K562 (cell line): ENCODE results near the gene ZNF428. TPM values are rescaled to one million over a fixed set of nuclear protein-coding genes. Genes with fewer than 3 reads are reported as not detected.
A peak's percentile ranks its signal among the peaks of the same experiment; 100 is the strongest.

Experiments
- CBX8 ChIP-seq: fragments of 200-600 bp; sonication (generic); IDR thresholded peaks from 2 replicates; pipeline ENCODE4 v1.6.1; 2012; ENCODE audit warnings: borderline replicate concordance, mixed run types, low read depth, mild to moderate bottlenecking, moderate library complexity, mixed read lengths, low read length, control low read depth, inconsistent platforms; ENCODE audit not compliant: poor library complexity, severe bottlenecking; ENCODE audit errors: extremely low read depth
- DACH1 ChIP-seq: fragments of 450-650 bp; IDR thresholded peaks from 2 replicates; pipeline ENCODE4 v1.6.1; 2018; ENCODE audit not compliant: partially characterized antibody
- ETV6 ChIP-seq, 3 experiments: fragments of 150-350 bp in 1 of 3; sonication (generic) in 1 of 3; formaldehyde crosslinking in 1 of 3; IDR thresholded peaks; 2 replicates each; pipeline versions ENCODE4 v1.6.1 to v1.8.0; 2014 to 2022; ENCODE audit warnings: borderline replicate concordance in 2 of 3, low read depth in 2 of 3, antibody characterized with exemption in 1 of 3, low read length in 1 of 3, mild to moderate bottlenecking in 1 of 3, missing genetic modification reagents in 1 of 3
- FOXA3 ChIP-seq, 2 experiments: fragments of 450-650 bp in 1 of 2; sonication (generic) in 1 of 2; formaldehyde crosslinking; IDR thresholded peaks in 1 of 2; conservative IDR thresholded peaks in 1 of 2; 2 replicates each; pipeline versions ENCODE4 v1.4.0 to v1.8.0; 2020 to 2022; ENCODE audit warnings: mild to moderate bottlenecking in 2 of 2, missing genetic modification reagents in 1 of 2
- GTF2F1 ChIP-seq: IDR thresholded peaks from 2 replicates; pipeline ENCODE4 v1.6.1; 2011; ENCODE audit warnings: low read depth, low read length, improper control_type of control experiment
- KLF13 ChIP-seq: fragments of 450-650 bp; IDR thresholded peaks from 2 replicates; pipeline ENCODE4 v1.6.1; 2016; ENCODE audit warnings: missing genetic modification characterization, low read depth, mild to moderate bottlenecking, missing compliant biosample characterization, moderate library complexity, borderline replicate concordance
- POLR2H ChIP-seq: IDR thresholded peaks from 2 replicates; pipeline ENCODE4 v1.6.1; 2016; ENCODE audit warnings: missing genetic modification characterization, low read depth, mild to moderate bottlenecking, control low read depth, missing compliant biosample characterization, moderate library complexity
- TCF3 ChIP-seq: sonication (generic); formaldehyde crosslinking; IDR thresholded peaks from 2 replicates; pipeline ENCODE4 v1.4.0; 2020; ENCODE audit warnings: mild to moderate bottlenecking, missing genetic modification reagents
- YY1 ChIP-seq, 3 experiments: IDR thresholded peaks; 2 replicates each; pipeline ENCODE4 v1.6.1; 2011; ENCODE audit warnings: low read length in 2 of 3, mild to moderate bottlenecking in 2 of 3, moderate library complexity in 2 of 3, borderline replicate concordance in 1 of 3, control low read depth in 1 of 3, low read depth in 1 of 3; ENCODE audit not compliant: insufficient read depth in 3 of 3, insufficient replicate concordance in 2 of 3, control insufficient read depth in 1 of 3, insufficient read length in 1 of 3; ENCODE audit errors: extremely low read depth in 1 of 3
- ZNF644 ChIP-seq: fragments of 200-800 bp; sonication (Bioruptor generic); IDR thresholded peaks from 2 replicates; pipeline ENCODE4 v1.6.1; 2016; ENCODE audit warnings: low read depth, missing genetic modification characterization, missing compliant biosample characterization
- polyA plus RNA-seq, 8 experiments: library from polyadenylated mRNA; depleted of rRNA in 4 of 8; stranded (reverse) in 5 of 8; unstranded in 3 of 8; fragments of >200 nt; fragmentation: Nextera tagmentation in 2 of 8; fragmentation: Illumina TruSeq in 1 of 8; extraction: Ambion mirVana in 2 of 8; extraction: Trizol in 1 of 8; gene quantifications; 2 replicates each; pipeline versions ENCODE4 v1.2.1 to v1.2.3, GENCODE V29; 2011 to 2014; ENCODE audit warnings: inconsistent platforms in 1 of 8, missing spikeins in 1 of 8
- total RNA-seq, 7 experiments: library from RNA; depleted of rRNA in 6 of 7; stranded (reverse); fragments of >200 nt in 6 of 7; fragmentation: Illumina TruSeq in 2 of 7; extraction: Trizol in 2 of 7; gene quantifications; 2 replicates each; pipeline versions ENCODE4 v1.2.1 to v1.2.3, GENCODE V29; 2011 to 2021; ENCODE audit warnings: low replicate concordance in 1 of 7
- TF ChIP-seq, protein P1 (sequence below): sonication (generic); formaldehyde crosslinking; IDR thresholded peaks from 2 replicates; pipeline ENCODE4 v1.8.1; 2023; ENCODE audit warnings: mild to moderate bottlenecking, missing genetic modification reagents
- TF ChIP-seq, protein P2 (sequence below), 2 experiments: fragments of 200-800 bp in 1 of 2; sonication (Bioruptor generic) in 1 of 2; sonication (generic) in 1 of 2; formaldehyde crosslinking in 1 of 2; IDR thresholded peaks in 1 of 2; conservative IDR thresholded peaks in 1 of 2; 2 replicates each; pipeline versions ENCODE4 v1.5.0 to v1.6.1; 2016 to 2020; ENCODE audit warnings: missing compliant biosample characterization in 1 of 2, missing genetic modification characterization in 1 of 2, missing genetic modification reagents in 1 of 2
- TF ChIP-seq, protein P3 (sequence below): fragments of 450-650 bp; IDR thresholded peaks from 2 replicates; pipeline ENCODE4 v1.7.1; 2018; ENCODE audit warnings: mild to moderate bottlenecking, low read depth; ENCODE audit not compliant: partially characterized antibody
- TF ChIP-seq, protein P4 (sequence below): sonication (generic); IDR thresholded peaks from 2 replicates; pipeline ENCODE4 v1.6.1; 2016

The ZNF428 gene
- total and polyA plus RNA-seq, 9 of the 15 experiments (the other 6 are each of a cell fraction or from before 2014, with no cell fraction given) = 0.15 to 85.7 (median 15.9) TPM

DNA sequence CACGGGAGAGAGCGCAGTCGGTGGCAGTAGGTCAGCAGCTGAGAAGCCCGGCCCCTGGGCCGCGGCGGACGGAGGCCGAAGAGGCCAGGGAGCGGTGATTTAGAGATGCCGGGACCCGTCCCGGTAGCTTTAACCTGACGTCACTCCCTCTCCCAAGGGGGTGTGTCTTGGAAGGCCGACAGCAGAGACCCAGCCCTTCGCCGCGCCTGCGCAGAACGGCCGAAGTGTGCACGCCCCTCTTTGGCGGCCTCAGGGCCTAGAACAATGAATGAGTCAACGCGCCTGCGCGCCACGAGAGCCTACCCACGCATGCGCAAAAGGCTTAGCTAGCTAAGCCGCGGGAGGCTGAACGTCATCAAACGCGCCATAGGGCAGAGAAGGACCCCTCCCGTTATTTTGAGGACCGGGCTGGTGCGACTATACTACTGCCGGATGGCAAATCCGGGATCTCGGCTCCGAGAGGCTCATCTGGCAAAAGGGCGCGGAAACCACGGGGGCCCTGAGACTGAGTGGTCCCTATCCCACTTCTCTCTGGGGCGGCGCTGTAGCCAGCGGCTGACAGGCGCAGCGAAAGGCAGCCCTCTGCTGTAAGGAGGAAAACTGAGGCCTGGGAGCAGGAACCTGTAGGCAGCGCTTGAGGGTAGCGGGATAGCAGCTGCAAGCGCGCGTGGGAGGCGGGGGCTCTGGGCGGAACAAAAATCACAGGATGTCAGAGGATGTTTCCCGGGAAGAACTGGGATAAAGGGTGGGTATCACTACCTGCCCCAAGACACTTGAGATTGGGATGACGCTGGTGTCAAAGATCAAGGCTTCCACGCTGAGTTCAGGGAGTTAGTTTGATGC is 23.2 kb downstream of the ZNF428 start, which contains the start of the genes IRGQ and ZNF576 (continued):
- TF ChIP-seq YY1 (IDR thresholded peaks at IDR 0.05; ENCODE audit: borderline replicate concordance in 1 of 3, control insufficient read depth in 1 of 3, extremely low read depth in 1 of 3, insufficient read depth in 3 of 3, insufficient read length in 1 of 3, insufficient replicate concordance in 2 of 3, low read depth in 1 of 3, low read length in 2 of 3) (peak in 1 of 3 experiments; percentile 14), CBX8 (no peak), TCF3 (CRISPR knock-in tag) (peak; percentile 37), POLR2H (tag) (peak; percentile 19; the same call in 1 of the 2 replicates), ZNF644 (tag) (peak; percentile 43; the same call in 1 of the 2 replicates), KLF13 (tag) (peak; percentile 94), DACH1 (peak; percentile 97), GTF2F1 (no peak), ETV6 (IDR thresholded peaks at IDR 0.05; ENCODE audit: borderline replicate concordance in 1 of 2, low read depth in 2 of 2, low read length in 1 of 2) (no peak), ETV6 (CRISPR knock-in tag; IDR thresholded peaks at IDR 0.05; ENCODE audit: borderline replicate concordance) (no peak), FOXA3 (CRISPR knock-in tag; conservative IDR thresholded peaks at IDR 0.05 in 1 of 2, IDR thresholded peaks at IDR 0.05 in 1 of 2) (no peak)
- TF ChIP-seq, protein P1, sequence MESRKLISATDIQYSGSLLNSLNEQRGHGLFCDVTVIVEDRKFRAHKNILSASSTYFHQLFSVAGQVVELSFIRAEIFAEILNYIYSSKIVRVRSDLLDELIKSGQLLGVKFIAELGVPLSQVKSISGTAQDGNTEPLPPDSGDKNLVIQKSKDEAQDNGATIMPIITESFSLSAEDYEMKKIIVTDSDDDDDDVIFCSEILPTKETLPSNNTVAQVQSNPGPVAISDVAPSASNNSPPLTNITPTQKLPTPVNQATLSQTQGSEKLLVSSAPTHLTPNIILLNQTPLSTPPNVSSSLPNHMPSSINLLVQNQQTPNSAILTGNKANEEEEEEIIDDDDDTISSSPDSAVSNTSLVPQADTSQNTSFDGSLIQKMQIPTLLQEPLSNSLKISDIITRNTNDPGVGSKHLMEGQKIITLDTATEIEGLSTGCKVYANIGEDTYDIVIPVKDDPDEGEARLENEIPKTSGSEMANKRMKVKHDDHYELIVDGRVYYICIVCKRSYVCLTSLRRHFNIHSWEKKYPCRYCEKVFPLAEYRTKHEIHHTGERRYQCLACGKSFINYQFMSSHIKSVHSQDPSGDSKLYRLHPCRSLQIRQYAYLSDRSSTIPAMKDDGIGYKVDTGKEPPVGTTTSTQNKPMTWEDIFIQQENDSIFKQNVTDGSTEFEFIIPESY (CRISPR knock-in tag) = peak; percentile 71; the same call in 1 of the 2 replicates
- TF ChIP-seq, protein P2, sequence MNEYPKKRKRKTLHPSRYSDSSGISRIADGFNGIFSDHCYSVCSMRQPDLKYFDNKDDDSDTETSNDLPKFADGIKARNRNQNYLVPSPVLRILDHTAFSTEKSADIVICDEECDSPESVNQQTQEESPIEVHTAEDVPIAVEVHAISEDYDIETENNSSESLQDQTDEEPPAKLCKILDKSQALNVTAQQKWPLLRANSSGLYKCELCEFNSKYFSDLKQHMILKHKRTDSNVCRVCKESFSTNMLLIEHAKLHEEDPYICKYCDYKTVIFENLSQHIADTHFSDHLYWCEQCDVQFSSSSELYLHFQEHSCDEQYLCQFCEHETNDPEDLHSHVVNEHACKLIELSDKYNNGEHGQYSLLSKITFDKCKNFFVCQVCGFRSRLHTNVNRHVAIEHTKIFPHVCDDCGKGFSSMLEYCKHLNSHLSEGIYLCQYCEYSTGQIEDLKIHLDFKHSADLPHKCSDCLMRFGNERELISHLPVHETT (CRISPR knock-in tag; conservative IDR thresholded peaks at IDR 0.05 in 1 of 2, IDR thresholded peaks at IDR 0.05 in 1 of 2) = peak in 1 of 2 experiments; percentile 98; a peak in 2 of 4 replicates
- TF ChIP-seq, protein P3, sequence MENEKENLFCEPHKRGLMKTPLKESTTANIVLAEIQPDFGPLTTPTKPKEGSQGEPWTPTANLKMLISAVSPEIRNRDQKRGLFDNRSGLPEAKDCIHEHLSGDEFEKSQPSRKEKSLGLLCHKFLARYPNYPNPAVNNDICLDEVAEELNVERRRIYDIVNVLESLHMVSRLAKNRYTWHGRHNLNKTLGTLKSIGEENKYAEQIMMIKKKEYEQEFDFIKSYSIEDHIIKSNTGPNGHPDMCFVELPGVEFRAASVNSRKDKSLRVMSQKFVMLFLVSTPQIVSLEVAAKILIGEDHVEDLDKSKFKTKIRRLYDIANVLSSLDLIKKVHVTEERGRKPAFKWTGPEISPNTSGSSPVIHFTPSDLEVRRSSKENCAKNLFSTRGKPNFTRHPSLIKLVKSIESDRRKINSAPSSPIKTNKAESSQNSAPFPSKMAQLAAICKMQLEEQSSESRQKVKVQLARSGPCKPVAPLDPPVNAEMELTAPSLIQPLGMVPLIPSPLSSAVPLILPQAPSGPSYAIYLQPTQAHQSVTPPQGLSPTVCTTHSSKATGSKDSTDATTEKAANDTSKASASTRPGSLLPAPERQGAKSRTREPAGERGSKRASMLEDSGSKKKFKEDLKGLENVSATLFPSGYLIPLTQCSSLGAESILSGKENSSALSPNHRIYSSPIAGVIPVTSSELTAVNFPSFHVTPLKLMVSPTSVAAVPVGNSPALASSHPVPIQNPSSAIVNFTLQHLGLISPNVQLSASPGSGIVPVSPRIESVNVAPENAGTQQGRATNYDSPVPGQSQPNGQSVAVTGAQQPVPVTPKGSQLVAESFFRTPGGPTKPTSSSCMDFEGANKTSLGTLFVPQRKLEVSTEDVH = peak; percentile 57
- TF ChIP-seq, protein P4, sequence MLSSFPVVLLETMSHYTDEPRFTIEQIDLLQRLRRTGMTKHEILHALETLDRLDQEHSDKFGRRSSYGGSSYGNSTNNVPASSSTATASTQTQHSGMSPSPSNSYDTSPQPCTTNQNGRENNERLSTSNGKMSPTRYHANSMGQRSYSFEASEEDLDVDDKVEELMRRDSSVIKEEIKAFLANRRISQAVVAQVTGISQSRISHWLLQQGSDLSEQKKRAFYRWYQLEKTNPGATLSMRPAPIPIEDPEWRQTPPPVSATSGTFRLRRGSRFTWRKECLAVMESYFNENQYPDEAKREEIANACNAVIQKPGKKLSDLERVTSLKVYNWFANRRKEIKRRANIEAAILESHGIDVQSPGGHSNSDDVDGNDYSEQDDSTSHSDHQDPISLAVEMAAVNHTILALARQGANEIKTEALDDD = no peak
